ENCODE data around the gene MILR1.

DNA sequence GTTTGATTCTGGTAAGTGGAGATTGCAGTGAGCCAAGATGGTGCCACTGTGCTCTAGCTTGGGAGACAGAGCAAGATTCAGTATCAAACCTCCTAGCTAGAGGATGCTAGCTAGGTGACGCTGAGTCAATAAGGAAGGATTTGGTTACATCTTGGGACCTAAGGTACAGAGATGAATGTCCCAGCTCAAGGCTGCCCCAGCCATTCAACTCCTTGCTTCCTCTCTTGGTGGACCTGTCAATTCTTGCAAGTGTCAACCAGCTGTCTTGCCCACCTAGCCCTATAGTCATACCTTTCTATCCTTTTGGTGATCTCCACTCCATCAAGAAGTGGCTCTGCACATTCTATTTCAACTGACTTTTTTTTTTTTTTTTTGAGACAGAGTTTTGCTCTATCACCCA lies 1.4 kb upstream of the MILR1 start:
- TF ChIP-seq POLR2AphosphoS5 (IDR thresholded peaks at IDR 0.05) (no peak), POLR2A (IDR thresholded peaks at IDR 0.05; ENCODE audit: low read depth) (no peak), EP300 (IDR thresholded peaks at IDR 0.05) (no peak)
- TF ChIP-seq, protein P1, sequence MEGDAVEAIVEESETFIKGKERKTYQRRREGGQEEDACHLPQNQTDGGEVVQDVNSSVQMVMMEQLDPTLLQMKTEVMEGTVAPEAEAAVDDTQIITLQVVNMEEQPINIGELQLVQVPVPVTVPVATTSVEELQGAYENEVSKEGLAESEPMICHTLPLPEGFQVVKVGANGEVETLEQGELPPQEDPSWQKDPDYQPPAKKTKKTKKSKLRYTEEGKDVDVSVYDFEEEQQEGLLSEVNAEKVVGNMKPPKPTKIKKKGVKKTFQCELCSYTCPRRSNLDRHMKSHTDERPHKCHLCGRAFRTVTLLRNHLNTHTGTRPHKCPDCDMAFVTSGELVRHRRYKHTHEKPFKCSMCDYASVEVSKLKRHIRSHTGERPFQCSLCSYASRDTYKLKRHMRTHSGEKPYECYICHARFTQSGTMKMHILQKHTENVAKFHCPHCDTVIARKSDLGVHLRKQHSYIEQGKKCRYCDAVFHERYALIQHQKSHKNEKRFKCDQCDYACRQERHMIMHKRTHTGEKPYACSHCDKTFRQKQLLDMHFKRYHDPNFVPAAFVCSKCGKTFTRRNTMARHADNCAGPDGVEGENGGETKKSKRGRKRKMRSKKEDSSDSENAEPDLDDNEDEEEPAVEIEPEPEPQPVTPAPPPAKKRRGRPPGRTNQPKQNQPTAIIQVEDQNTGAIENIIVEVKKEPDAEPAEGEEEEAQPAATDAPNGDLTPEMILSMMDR (IDR thresholded peaks at IDR 0.05): no peak
